Head of caudate nucleus (tissue), 42 donors: ENCODE data around the gene PACS1.

Source experiments
- DNase-seq, 42 donors: peaks; one replicate each; pipeline versions ENCODE4 v3.0.0 to v3.0.0-alpha.2; 2020 to 2021; ENCODE audit warnings: mixed read lengths in 7 of 42
- intact Hi-C: fragments of 100-400 bp; cut with DNase I; formaldehyde crosslinking; loops from one replicate; pipeline ENCODE4 v1.15.0; 2022

Gene PACS1

DNA sequence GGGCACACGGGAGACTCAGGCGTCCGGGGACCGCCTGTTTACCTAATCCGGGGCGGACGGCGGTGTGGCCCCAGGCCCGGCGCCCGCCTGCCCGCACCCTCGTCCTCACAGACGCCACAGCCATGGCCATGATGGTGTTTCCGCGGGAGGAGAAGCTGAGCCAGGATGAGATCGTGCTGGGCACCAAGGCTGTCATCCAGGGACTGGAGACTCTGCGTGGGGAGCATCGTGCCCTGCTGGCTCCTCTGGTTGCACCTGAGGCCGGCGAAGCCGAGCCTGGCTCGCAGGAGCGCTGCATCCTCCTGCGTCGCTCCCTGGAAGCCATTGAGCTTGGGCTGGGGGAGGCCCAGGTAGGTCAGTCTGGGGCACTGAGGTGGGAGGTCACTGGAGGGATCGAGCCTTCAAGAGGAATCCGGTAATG, 188.4 kb downstream of the PACS1 start:
- DNase-seq, result no peak
- intact Hi-C loops, result no loop called here

DNA sequence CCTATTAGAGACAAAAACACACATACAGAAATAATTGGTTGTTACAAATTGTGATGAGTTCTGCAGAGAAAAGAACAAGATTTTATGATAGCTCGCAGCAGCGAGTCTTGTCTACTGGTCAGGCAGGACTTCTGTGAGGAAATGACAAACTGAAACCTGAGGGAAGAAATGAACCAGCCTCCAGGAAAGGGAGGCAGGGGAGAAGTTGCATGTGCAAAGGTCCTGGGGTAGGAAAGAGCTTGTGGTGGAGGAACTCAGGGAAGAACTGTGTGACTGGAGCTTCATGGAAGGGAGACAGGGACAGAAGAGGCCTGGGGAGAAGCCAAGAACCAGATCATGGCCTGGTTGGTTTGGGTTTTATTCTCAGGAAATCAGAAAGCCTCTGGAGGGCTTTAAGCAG, 189.2 kb downstream of the PACS1 start:
- intact Hi-C loops, result no loop called here
- no peak for DNase-seq

DNA sequence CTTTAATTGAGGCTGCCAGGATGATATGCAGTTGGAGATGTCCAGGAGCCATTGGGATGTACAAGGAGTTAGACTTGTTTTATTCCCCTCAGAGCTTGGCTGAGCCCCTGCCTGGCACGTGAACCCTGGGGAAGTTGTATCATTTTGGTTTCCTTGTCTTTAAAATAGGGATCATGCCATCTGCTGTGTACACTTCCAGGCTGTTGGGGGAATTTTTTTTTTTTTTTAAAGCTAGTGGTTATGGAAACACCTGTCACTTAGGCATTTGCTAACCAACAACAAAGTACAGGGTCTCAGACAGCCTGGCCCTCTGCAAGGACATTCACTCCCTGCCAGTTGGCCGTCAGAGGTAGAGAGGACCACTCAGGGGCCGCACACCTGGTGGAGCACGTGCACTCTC, 189.9 kb downstream of the PACS1 start:
- no peak for DNase-seq
- intact Hi-C loops, result no loop called here

DNA sequence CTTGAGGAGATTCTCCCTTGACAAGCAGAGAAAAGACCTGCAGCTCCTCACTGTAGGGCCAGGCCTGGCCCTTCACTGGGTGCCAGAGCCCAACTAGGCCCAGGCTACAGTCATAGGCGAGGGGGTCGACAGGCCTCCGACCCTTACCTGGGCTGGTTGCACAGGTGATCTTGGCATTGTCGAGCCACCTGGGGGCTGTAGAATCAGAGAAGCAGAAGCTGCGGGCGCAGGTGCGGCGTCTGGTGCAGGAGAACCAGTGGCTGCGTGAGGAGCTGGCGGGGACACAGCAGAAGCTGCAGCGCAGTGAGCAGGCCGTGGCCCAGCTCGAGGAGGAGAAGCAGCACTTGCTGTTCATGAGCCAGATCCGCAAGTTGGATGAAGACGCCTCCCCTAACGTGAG, 191.5 kb downstream of the PACS1 start:
- intact Hi-C loops, result no loop called here
- DNase-seq, result no peak

DNA sequence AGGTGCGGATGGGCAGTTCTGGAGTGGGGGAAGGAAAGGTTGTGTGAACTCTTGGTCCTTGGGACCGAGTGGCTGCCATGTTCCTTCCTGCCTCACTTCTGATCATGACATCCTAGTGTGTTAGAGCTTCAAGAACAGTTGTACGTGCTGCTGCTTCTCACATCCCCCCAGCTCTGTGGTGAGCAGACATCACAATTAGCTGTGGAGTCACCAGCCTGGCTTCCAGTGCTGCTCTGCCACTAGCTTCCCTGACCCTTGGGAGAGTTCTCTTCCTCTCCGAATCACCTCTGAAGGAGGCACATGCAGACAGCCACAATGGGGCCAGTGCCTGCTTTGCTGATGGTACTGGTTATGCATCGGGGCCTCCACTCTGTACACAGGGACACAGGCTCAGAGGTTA, 192.1 kb downstream of the PACS1 start:
- intact Hi-C loops, result no loop called here
- no peak for DNase-seq

DNA sequence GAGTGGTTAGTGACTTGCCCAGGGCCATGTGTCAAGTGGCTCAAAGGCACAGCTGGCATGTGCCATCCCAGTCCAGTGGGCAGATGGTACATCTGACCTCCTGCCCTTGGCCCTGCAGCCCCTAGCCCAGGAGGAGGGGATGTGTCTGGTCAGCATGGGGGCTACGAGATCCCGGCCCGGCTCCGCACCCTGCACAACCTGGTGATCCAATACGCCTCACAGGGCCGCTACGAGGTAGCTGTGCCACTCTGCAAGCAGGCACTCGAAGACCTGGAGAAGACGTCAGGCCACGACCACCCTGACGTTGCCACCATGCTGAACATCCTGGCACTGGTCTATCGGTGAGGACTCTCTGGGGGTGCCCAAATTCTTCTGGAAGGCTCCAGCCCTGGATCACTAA, 192.6 kb downstream of the PACS1 start:
- intact Hi-C loops, result no loop called here
- DNase-seq, result no peak

DNA sequence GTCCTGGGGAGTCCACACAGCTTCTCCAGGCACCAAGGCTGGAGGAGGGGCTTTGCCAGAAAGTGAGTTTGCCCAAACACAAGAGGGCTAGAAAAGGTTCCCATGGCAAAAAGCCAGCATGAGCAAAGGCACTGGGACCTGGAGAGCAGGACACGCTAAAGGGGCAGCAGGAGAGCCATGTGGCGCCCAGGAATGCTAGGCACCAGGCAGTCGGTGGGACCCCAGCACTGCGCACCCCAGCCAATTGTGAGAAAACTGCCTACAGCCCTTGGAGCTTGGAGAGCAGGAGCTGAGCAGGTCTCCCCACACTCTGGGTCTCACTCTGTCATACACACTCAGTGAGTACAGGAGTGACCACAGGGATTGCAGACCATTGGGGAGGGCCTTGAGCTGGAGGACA, 193.2 kb downstream of the PACS1 start:
- DNase-seq, result no peak
- intact Hi-C loops, result no loop called here

DNA sequence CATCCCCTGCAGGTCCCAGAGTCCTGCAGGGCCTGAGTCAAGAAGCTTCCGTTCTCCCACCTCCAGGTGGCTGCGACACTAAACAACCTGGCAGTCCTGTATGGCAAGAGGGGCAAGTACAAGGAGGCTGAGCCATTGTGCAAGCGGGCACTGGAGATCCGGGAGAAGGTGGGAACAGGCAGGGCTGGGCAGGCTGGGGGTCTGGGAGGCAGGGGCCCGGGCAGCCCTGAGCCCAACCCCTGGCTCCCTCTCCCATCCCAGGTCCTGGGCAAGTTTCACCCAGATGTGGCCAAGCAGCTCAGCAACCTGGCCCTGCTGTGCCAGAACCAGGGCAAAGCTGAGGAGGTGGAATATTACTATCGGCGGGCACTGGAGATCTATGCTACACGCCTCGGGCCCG, 193.7 kb downstream of the PACS1 start:
- no peak for DNase-seq
- intact Hi-C loops, result no loop called here

DNA sequence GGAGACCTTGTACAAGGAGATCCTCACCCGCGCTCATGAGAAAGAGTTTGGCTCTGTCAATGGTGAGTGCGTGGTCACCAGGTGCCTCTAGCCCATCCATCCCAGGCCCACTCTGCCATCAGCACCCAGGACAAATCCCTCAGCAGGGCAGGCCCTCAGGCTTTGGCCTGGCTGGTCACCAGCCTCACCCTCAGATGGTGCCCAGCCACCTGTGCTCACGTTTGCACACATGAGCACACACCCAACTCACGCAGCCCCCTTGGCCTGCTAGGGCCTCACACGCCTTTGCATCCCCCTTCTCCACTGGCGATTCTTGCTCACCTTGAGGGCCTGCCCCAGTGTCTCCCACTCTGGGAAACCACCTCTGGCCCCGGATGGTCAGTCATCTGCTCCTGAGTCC, 194.3 kb downstream of the PACS1 start:
- no peak for DNase-seq
- intact Hi-C loops, result no loop called here

DNA sequence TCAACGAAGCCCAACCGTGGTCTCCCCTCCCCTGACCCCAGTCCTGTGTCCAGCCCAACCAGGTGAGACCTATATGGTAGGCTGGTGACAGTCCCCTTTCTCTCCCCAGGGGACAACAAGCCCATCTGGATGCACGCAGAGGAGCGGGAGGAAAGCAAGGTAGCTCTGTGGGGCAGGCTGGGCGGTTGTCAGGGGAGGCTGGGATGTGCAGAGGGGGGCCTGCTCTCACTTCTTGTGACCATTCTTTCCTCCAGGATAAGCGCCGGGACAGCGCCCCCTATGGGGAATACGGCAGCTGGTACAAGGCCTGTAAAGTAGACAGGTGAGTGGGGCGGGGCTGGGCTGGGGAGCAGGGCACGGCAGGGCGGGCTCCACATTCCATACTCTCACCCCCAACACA, 194.8 kb downstream of the PACS1 start:
- DNase-seq, result peak in 1 of 42 donors; percentile 27
- intact Hi-C loops, result no loop called here

DNA sequence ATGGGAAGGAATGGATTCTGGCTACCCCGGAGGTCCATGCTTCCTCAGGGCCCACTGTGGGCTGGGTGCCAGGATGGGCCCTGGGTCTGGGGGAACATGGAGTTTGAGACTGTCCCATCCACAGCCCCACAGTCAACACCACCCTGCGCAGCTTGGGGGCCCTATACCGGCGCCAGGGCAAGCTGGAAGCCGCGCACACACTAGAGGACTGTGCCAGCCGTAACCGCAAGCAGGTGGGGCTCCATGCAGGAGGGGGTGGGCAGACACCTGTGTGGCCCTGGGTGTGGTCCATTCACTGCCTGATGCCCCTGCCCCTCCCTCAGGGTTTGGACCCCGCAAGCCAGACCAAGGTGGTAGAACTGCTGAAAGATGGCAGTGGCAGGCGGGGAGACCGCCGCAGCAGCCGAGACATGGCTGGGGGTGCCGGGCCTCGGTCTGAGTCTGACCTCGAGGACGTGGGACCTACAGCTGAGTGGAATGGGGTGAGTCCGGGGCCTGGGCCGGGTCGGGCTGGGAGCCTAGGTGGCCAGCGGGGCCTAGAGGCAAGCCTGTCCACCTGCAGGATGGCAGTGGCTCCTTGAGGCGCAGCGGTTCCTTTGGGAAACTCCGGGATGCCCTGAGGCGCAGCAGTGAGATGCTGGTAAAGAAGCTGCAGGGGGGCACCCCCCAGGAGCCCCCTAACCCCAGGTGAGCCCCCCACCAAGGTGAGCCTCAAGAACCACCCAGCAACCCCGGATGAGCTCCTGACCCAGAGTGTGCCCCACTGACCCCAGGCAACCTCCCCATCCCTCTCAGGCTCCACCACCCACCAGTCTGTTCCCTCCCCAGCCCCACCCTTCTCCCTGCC, 195.7 kb downstream of the PACS1 start:
- no peak for DNase-seq
- intact Hi-C loops, result no loop called here

DNA sequence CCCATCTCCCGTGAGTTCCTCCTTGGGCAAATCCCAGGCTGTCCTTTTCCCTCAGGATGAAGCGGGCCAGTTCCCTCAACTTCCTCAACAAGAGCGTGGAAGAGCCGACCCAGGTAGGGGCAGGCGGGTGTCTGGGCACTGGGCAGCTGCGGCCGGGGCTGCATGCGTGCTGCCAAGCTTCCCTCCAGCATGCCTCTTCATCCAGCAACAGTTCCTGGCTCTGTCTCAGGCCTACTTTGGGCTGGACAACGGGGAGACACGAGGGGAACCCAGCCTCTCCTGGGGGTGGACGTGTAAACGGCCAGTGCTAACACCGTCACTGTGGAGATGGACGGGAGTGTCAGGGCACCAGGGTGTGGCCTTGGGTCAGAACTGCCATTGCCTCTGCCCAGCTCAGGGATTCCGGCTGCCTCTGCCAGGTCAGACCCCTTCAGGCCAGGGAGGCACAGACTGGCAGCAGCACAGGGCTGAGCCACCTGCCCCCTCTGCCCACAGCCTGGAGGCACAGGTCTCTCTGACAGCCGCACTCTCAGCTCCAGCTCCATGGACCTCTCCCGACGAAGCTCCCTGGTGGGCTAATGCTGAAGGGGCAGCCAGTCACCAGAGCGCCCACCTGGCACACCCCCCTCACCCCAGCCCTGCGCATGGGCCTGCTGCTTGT, 196.4 kb downstream of the PACS1 start:
- intact Hi-C loops, result no loop called here
- DNase-seq, result no peak

DNA sequence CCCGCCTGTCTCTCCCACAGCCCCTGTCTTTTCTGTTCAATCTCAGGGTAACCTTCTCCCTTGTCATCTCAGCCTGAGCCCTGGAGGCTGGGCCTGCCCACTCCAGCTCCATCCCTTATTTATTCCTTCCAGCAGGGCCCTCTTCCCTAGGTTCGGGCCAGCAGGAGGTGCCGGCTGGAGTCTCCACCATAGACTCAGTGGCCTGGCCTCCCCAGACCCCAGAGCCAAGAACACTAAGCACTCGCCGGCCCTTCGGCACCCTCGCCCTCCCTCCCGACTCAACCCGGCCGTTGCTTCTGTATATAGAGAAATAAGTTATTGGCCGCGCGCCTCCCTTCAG, 196.9 kb downstream of the PACS1 start:
- peak in 1 of 42 donors; percentile 38 for DNase-seq
- intact Hi-C loops, result no loop called here

DNA sequence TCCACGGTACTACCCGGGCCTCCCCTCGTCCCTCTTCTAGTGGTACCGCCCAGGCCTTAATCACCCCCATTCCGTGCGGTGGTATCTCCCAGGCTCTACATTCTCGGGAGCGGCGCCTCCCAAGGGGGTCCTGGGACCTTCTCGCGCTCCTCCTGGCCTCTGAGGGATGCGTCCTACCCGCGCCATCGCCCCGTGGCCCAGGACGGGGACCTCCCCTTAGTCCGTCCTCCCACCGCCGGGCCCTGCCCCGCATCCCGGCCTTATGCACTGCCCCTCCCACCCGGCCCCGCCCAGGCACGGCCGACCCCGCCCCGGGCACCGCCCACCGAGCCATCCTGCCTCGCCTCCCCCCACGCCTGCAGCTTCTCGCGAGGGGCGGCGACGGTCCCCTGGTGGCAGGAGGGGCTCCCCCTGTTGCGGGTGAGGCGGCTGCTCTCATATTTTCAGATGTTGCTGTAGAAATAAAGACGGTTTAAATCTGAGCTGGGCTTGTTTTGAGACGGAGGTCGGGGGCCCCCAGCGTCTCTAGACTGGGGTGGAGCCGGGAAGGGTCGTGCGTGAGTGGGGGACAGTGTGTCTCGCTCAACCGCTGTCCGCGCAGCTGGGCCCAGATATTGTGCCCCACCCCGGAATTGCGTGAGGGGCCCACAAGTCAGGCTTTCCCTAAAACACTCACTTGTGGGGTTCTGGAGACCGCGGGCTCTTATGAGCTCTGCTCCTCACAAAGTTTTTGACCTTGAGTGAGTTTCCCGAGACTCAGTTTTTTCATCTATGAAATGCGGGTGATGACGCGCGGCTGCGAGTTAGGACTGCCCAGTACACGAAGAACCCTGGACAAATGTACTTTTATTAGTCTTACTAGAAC, 197.5 kb downstream of the PACS1 start:
- intact Hi-C loops, result no loop called here
- peak; percentile 74 to 95 (median 90) for DNase-seq

DNA sequence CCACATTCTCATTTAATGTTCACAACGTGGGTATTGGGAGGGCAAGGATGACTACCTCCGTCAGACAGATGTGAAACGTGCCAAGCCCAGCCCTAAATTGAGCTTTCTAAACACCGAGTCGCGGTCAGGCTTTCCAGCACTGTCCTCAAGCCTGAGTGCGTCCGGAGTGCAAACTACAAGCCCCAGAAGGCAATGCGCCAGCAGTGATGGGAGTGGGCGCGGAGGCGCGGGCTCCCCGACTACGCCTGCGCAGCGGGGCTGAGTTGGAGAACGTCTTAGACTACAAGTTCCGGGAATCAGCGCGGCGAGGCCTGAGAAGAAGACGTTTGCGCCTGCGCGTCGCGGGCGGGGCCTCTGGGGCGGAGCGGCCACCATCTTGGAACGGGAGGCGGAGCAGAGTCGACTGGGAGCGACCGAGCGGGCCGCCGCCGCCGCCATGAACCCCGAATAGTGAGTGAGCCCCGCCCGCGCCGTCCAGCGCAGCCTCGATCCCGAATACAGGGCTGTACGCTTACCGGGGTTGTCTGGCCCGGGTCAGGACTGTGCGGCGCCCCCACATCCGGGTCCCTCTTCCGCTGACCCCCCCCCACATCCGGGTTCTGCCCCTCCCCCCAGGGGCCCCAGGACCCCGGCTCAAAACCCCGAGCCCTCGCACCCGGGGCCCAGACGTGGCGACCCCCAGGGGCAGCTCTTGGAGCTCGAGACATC, 198.3 kb downstream of the PACS1 start, which contains the start of gene RAB1B:
Gene RAB1B (plus strand): TSS at position 396 of the 708 bp plus-strand sequence. CDS start 41 bp downstream, at position 437.
- intact Hi-C loops, result no loop called here
- DNase-seq, result peak; percentile 98 to 100 (median 100)

DNA sequence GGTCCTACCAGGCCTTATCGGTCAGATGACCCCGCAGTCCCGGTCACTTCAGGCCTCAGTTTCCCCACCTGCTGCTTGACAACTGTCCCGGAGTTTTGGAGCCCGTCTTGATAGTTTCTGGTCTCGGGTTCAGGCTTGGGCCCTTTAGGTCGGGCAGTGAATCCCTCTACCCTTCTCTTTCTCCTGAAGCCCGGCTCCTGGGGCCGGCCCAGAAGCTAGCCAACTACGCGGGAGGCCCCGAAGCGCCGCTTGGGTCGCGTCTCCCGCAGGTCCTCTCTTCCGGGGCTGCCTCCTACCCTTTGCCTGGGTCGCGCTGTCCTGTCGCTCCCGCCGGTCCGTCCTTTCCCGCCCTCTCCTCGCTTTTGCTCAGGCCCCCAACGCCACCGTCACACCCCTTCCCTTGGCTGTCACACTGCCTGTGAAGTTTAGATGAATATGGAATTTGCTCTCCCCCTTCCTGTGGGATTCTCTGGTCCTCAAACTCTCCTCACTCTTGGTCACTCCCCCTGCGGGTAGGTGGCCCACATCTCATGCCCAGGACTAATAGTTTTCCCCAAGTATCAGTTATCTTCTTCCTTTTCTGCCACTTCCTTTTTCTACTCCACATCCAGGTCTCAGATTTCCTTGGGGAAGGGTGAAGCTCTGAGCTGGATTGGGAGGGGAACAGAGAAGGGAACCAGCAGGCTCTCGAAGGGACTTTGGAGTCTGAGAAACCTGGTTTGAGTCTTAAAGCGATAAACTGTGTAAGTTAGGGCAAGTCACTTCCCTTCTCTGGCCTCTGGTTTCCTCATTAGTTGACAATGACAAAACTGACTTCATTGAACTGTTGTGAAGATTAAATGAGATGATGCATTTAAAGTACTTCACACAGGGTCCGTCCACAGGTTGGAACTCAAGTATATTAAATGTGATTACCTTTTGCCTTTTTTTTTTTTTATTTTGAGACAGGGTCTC, 199.2 kb downstream of the PACS1 start:
- DNase-seq, result peak in 2 of 42 donors; percentile 29 to 57
- intact Hi-C loops, result no loop called here

DNA sequence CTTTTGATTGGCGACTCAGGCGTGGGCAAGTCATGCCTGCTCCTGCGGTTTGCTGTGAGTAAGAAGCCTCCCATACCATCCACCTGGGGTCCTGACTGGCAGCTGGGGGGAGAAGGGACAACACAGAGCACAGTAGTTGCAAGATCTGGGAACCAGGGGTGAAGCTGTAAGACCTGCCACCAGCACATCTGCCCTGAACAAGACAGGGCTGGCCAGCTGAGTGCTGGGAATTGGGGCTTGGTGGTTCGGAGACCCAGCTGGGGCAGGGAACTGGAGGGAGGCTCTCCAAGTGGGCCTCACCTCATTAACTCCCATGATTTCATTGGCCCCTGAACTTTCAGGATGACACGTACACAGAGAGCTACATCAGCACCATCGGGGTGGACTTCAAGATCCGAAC, 201.7 kb downstream of the PACS1 start:
- no peak for DNase-seq
- intact Hi-C loops, result no loop called here

DNA sequence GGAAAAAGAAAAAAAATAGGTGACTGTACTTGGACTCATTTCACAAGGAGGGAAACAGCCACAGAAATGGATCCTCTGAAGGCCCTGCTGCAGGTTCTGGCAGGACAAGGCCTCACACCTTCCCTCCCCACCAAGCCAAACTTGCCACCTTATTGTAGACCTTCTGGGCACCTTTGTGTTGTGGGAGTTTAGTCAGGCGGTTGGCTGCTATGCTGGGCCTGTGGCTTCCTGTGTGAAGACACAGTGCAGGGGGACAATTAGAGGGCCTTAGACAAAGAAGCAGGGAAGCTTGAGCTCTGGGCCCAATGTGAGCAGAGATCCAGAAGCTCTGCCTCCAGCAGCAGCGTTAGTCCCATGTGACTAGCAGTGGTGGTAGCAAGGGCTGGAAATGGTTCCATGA, 202.5 kb downstream of the PACS1 start:
- intact Hi-C loops, result no loop called here
- DNase-seq, result no peak
